Hepatocyte (in vitro differentiated cells): ENCODE data around the gene SRC. TPM values are rescaled to one million over a fixed set of nuclear protein-coding genes. Genes with fewer than 3 reads are reported as not detected.

Source experiments
- DNase-seq: peaks from one replicate; pipeline ENCODE4 v3.0.0-alpha.2; 2016; ENCODE audit warnings: low spot score
- H2AFZ ChIP-seq: fragments of 200-600 bp; sonication (generic); 2 replicates; pipeline ENCODE4 v1.6.0; 2016; ENCODE audit warnings: antibody characterized with exemption, mild to moderate bottlenecking
- H3K27ac ChIP-seq: fragments of 200-600 bp; sonication (generic); 2 replicates; pipeline ENCODE4 v1.5.1; 2016; ENCODE audit warnings: mild to moderate bottlenecking
- H3K27me3 ChIP-seq: fragments of 200-600 bp; sonication (generic); 2 replicates; pipeline ENCODE4 v1.6.1; 2016
- H3K36me3 ChIP-seq: fragments of 200-600 bp; sonication (generic); replicated peaks from 2 replicates; pipeline ENCODE4 v1.5.1; 2016; ENCODE audit warnings: low read depth; ENCODE audit not compliant: insufficient read depth
- H3K4me1 ChIP-seq: fragments of 200-600 bp; sonication (generic); 2 replicates; pipeline ENCODE4 v1.5.1; 2016; ENCODE audit warnings: mild to moderate bottlenecking, moderate library complexity; ENCODE audit not compliant: insufficient read depth
- H3K4me2 ChIP-seq: fragments of 200-600 bp; sonication (generic); 2 replicates; pipeline ENCODE4 v1.6.0; 2016
- H3K4me3 ChIP-seq: fragments of 200-600 bp; sonication (generic); 2 replicates; pipeline ENCODE4 v1.5.1; 2016; ENCODE audit warnings: mild to moderate bottlenecking
- H3K79me2 ChIP-seq: fragments of 200-600 bp; sonication (generic); 2 replicates; pipeline ENCODE4 v1.6.0; 2017; ENCODE audit warnings: mild to moderate bottlenecking
- H3K9me2 ChIP-seq: fragments of 200-600 bp; sonication (generic); replicated peaks from 2 replicates; pipeline ENCODE4 v1.6.0; 2017; ENCODE audit warnings: mild to moderate bottlenecking; ENCODE audit not compliant: insufficient read depth
- H3K9me3 ChIP-seq: fragments of 200-600 bp; sonication (generic); 2 replicates; pipeline ENCODE4 v1.5.1; 2016; ENCODE audit warnings: low read depth, mild to moderate bottlenecking
- H4K20me1 ChIP-seq: fragments of 200-600 bp; sonication (generic); 2 replicates; pipeline ENCODE4 v1.6.0; 2016; ENCODE audit warnings: mild to moderate bottlenecking; ENCODE audit not compliant: insufficient read depth, poor library complexity, severe bottlenecking
- CTCF ChIP-seq: fragments of 200-600 bp; sonication (generic); IDR thresholded peaks from 2 replicates; pipeline ENCODE4 v1.5.1; 2016; ENCODE audit warnings: antibody characterized with exemption, mild to moderate bottlenecking; ENCODE audit not compliant: poor library complexity
- EZH2 ChIP-seq: fragments of 200-600 bp; sonication (generic); IDR thresholded peaks from 2 replicates; pipeline ENCODE4 v1.6.1; 2016; ENCODE audit warnings: antibody characterized with exemption, mild to moderate bottlenecking, borderline replicate concordance
- EZH2phosphoT487 ChIP-seq: fragments of 200-600 bp; sonication (generic); IDR thresholded peaks from one replicate; pipeline ENCODE4 v1.6.1; 2018; ENCODE audit warnings: antibody characterized with exemption, mild to moderate bottlenecking, low read depth, moderate library complexity; ENCODE audit not compliant: unreplicated experiment, severe bottlenecking
- WGBS: methylation state at CpG from one replicate; pipeline ENCODE4 v1.1.6; 2016; ENCODE audit warnings: low lambda C conversion rate; ENCODE audit errors: missing lambda C conversion rate; 5-methylcytosine and 5-hydroxymethylcytosine counted together
- polyA plus RNA-seq: library from polyadenylated mRNA; unstranded; fragments of >200 nt; fragmentation: Nextera tagmentation; extraction: Ambion mirVana; gene quantifications from 2 replicates; pipeline ENCODE4 v1.2.1, GENCODE V29; 2016
- total RNA-seq: library from RNA; depleted of rRNA; stranded (reverse); fragments of >200 nt; gene quantifications from 2 replicates; pipeline ENCODE4 v1.2.3, GENCODE V29; 2014

SRC gene
- total and polyA plus RNA-seq, 2 experiments from 2014 or later, result 55.1 to 69.8 TPM

- Histone ChIP-seq H3K4me2 (no peak overlapping the region), H2AFZ (no peak overlapping the region), H4K20me1 (no peaks in the 10 kb centered on the region), H3K9me3 (no peaks in the 10 kb centered on the region), H3K27me3 (no peaks in the 10 kb centered on the region), H3K79me2 (no peaks in the 10 kb centered on the region), H3K27ac (no peak overlapping the region), H3K4me3 (no peak overlapping the region), H3K36me3 (no peaks in the 10 kb centered on the region), H3K4me1 (no peaks in the 10 kb centered on the region), H3K9me2 (no peaks in the 10 kb centered on the region)
- TF ChIP-seq CTCF, result no peak
- no peak for TF ChIP-seq EZH2
- TF ChIP-seq EZH2phosphoT487, result no peak
- no peak for DNase-seq
- 83% methylated on average over 5 of the region's 5 CpGs for WGBS
These were observed 100.5 kb downstream of the SRC start for GRCh38 chr20:37446286-37447032.

GRCh38 chr20:37447688-37448087, 101.7 kb downstream of the SRC start:
- H3K27me3 ChIP-seq, result no peaks in the 10 kb centered on the region
- H3K9me3 ChIP-seq, result no peaks in the 10 kb centered on the region
- H3K36me3 ChIP-seq, result no peaks in the 10 kb centered on the region
- H3K4me2 ChIP-seq, result no peak overlapping the region
- no peak overlapping the region for H2AFZ ChIP-seq
- H3K79me2 ChIP-seq, result no peaks in the 10 kb centered on the region
- no peak overlapping the region for H3K27ac ChIP-seq
- DNase-seq, result no peak
- H3K9me2 ChIP-seq, result no peaks in the 10 kb centered on the region
- H3K4me3 ChIP-seq, result no peak overlapping the region
- H3K4me1 ChIP-seq, result no peaks in the 10 kb centered on the region
- TF ChIP-seq EZH2, result no peak
- TF ChIP-seq EZH2phosphoT487, result no peak
- TF ChIP-seq CTCF, result no peak
- no peaks in the 10 kb centered on the region for H4K20me1 ChIP-seq
- 89% methylated on average over 3 of the region's 3 CpGs for WGBS

GRCh38 chr20:37449276-37449675, 103.3 kb downstream of the SRC start:
- DNase-seq, result no peak
- no peaks in the 10 kb centered on the region for H3K4me1 ChIP-seq
- WGBS, result 83% methylated on average over 11 of the region's 12 CpGs

More at GRCh38 chr20:37449276-37449675, 103.3 kb downstream of the SRC start:
- Histone ChIP-seq H3K4me3 (no peak overlapping the region), H4K20me1 (no peaks in the 10 kb centered on the region), H3K27ac (no peak overlapping the region), H3K79me2 (no peaks in the 10 kb centered on the region), H3K9me2 (no peaks in the 10 kb centered on the region), H3K9me3 (no peaks in the 10 kb centered on the region), H3K36me3 (no peaks in the 10 kb centered on the region), H3K4me2 (no peak overlapping the region), H3K27me3 (no peaks in the 10 kb centered on the region), H2AFZ (no peak overlapping the region)
- TF ChIP-seq EZH2, result no peak
- TF ChIP-seq CTCF, result no peak
- TF ChIP-seq EZH2phosphoT487, result no peak
